Measurements from ENCODE around the gene NOA1.
A peak's percentile ranks its signal among the peaks of the same experiment; 100 is the strongest.

Gene NOA1

DNA sequence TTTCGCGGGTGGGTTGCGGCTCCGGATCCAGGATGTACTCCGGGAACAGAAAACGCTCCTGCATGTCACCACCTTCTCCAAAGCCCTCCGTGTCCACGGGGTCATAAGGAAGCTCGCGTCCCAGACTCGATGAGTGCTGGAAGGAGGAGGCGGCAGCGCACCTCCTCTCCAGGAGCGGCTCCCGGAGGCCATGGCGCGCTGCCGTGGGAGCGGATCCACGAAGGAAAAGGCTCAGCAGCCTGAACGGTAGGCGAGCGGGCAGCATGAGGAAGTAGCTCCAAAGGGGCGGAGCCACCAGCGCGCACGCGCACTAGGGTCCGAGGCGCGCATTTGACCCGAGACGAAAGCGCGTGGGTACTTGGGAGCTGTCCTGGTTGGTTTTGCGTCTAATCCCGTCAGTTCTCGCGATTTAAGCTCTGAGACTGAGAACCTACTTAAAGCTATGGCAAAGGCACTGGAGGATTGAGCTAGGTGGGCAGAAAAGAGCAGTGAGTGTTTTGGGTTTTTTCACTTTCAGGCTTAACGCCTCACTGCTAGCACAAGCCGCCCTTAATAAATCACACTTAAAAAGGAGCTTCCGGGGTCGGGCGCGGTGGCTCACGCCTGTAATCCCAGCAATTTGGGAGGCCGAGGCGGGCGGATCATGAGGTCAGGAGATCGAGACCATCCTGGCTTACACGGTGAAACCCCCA is at the start of gene NOA1:
Gene NOA1, minus strand, starts transcription at position 286 of the 692 bp plus-strand sequence. Its CDS starts 21 bp downstream, at position 265.
- DNase-seq: peak; percentile 98

DNA sequence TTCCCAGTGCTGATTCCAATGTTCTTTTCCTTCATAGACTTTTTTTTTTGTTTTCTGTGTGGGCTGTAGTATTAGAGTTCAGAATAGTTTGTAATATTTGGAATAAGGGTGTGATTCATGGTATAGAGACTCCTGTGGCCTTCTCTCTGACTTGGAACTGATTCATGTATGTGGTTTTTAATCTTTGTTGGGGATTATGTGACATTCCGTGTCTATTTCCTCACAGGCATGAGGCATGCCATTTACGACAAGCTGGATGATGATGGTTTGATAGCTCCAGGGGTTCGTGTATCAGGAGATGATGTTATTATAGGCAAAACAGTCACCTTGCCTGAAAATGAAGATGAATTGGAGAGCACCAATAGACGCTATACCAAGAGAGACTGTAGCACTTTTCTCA is 45.7 kb upstream of the NOA1 start:
- no peak for DNase-seq

DNA sequence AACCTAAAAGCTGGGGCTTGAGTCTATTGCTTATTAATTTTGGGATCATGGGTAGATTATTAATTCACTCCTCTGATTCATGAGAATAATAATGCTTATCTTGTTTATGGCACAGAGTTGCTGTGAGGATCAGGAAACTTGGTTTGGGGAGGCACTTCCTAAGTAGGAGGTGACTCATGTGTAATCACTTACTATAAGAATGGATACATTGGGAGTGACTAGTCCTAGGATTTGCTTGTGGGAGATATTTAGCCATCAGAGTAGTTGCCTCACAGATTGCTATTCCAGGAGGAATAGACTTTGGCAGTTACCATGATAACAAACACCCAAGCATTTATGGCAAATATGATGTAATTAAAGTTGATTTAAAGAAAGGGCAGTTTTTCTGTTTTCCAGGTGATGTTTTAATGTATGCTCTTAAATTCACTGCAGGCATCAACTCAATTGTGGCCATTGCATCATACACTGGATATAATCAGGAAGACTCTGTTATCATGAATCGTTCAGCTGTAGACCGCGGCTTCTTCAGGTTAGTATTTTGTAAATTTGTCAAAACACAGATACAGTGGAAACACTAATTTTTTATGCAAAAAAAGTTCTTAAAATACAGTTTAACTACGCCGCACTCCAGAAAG is 43.2 kb upstream of the NOA1 start:
- no peak for DNase-seq

DNA sequence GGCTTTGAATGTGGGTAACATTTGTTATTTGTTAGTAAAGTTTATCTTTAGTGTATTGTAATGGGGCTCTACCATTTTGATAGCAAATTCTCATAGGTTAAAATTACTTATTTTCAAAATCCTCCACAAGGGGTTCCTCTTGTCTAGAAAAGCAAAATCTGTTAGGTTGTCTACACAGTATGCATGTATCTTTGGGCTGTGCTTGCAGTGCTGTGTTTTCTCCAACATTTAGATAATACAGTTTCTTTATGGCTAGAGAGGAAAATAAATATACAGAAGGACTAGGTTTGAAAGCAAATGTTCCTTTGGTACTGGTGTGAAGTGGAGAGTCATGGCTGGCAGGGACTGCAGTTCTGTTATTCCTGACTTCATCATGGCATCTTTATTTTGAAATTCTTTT is 41.6 kb upstream of the NOA1 start:
- DNase-seq: no peak

DNA sequence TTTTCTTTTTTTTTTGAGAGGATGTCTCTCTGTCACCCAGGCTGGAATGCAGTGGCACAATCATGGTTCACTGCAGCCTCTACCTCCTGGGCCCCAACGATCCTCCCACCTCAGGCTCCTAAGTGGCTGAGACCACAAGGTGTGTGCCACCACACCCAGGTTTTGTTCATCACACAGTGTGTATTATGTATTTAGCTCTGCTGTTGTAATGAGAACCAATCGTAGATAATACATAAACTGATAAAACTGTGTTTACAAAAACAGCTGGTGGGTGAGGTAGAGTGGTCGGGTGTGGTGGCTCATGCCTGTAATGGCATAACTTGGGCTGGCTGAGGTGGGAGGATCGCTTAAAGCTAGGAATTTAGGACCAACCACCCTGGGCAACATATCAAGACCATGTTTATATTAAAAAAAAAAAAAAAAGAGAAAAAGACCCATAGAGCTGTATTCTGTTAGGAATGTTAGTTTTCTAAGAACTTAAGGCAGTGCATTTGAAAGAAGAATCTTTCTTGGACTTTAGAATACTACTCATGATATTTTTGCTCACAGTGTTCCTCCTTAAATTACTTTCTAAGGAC is 36.2 kb upstream of the NOA1 start:
- DNase-seq: no peak

DNA sequence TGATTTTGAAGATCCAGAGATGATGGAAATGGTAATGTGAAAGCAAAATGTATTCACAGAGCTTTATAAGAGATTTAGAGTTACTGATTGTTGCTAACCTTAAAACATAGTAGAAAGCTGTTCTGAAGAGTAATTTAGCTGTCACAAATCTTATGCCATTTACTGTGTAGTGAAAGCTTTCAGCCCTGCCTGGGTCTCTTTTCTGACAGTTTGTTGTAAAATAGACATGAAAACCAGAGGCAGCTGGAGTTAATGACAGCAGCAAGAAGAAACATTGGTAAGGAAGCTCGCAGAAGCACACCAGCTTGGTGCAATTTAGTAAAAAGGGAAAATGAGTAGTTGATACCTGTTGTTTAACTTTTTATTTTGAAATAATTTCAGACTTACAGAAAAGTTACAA is 22.3 kb upstream of the NOA1 start:
- DNase-seq: no peak

DNA sequence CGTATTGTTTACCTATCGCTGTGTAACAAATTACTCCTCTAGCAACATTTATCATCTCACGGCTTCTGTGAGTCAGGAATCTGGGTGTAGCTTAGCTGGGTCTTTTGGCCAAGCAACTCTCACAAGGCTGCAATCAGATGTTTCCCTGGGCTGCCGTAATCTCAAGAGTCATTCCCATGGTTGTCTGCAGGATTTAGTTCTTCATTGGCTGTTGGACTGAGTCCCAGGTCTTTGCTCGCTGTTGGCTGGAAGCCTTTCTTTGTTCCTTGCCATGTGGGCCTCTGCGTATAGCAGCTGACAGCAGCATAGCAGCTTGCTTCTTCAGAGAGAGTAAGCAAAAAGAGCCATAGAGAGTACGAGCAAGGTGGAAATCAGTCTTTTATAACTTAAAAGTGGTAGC is 18.1 kb upstream of the NOA1 start:
- no peak for DNase-seq

DNA sequence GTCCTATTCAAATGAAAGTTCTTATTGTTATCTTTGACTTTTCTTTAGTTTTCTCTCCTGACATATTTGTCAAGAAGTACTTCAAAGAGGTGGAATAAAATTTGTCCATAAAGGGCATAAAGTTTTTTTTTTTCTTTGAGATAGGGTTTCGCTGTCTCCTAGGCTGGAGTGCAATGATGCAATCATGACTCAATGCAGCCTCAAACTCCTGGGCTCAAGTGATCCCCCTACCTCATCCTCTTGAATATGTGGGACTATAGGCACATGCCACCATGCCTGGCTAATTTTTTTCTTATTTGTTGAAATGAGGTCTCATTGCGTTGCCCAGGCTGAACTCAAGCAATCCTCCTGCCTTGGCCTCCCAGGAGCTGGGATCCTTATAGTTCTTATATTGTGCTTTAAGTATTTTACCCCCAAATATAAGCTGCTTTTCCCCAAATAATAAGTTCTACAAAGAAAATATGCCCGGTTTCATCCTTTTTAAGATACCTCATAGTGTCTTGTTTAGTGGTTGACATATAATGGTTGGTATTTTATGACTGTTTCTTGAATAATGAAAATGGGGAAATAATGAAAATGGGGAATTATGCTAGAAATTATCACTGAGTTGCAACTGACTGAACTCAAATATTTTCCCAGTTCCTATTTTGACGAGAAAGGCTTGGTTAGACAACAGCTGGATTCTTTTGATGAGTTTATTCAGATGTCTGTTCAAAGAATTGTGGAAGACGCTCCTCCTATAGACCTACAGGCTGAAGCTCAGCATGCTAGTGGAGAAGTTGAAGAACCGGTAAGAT is 12.9 kb upstream of the NOA1 start:
- no peak for DNase-seq

DNA sequence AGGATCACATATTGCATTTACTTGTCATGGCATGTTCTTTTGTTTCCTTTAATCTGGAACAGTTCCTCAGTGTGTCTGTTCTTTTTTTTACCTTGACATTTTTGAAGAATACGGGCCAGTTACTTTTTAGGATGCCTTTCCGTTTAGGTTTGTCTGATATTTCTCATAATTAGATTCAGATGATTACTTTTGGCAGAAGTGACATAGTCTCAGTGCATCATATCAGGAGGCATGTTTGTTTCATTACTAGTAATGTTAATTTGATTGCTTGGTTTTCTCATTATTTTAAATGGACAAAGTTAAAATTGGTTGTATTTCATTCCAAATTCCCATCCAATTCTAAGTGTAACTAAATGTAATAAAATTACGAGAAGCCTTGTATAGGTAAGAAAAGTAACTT is 9.5 kb upstream of the NOA1 start:
- no peak for DNase-seq

DNA sequence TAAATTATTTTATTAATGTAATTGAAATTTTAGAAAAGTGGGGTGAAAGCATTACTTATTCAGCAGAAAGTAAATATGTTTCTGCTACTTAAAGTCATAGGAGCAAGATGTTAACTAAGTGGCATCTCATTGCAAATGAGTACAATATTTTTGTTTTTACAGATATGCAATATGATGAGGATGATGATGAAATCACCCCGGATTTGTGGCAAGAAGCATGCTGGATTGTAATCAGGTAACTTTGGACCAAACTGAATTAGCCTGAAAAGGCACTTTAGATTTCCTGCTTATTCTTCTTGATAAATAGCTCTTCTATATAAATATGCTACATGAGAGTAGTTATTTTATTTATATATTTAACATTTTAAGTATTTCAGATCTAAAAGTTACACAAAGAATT is 8.8 kb upstream of the NOA1 start:
- DNase-seq: no peak

DNA sequence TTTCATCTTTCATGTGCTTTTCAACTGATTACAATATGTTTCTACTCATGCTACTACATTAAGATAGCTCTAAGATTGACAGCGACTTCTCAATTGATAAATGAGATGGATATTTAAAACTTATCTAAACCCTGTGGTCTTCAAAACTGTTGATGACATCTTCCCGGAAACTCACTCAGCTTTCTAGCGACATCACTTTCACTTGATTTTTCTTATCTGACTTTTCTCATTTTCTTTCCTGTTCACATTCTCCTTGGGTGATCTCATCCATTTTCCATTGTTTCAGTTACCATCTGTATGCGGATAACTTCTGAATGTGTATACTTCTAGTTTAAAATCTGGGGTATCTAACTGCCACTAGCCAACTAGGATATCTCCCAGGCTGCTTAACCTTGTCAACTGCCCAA is 4.4 kb upstream of the NOA1 start:
- DNase-seq: no peak

DNA sequence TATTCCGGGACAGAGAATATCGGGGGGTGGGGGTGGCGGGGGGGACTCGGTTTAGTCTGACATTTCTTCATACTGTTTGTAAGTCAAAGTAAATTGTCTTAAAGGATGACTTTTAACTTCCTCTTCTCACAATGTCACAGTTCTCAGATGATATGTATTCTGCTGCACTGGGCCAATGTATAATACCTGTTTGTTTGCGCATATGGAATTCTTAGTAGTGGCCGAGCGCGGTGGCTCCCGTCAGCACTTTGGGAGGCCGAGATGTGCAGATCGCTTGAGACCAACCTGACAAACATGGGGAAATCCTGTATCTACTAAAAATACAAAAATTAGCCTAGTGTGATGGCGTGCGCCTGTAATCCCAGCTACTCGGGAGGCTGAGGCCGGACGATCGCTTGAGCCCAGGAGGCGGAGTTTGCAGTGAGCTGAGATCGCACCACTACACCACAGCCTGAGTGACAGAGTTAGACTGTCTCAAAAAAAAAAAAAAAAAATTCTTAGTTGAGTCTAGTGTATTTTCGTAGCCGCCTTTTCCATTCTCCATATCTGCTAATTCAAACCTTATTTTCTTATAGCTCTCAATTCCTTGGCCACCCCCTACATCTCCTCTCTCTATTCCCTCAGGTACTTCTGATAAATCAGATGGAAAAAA is 2.1 kb upstream of the NOA1 start:
- peak; percentile 34 for DNase-seq

DNA sequence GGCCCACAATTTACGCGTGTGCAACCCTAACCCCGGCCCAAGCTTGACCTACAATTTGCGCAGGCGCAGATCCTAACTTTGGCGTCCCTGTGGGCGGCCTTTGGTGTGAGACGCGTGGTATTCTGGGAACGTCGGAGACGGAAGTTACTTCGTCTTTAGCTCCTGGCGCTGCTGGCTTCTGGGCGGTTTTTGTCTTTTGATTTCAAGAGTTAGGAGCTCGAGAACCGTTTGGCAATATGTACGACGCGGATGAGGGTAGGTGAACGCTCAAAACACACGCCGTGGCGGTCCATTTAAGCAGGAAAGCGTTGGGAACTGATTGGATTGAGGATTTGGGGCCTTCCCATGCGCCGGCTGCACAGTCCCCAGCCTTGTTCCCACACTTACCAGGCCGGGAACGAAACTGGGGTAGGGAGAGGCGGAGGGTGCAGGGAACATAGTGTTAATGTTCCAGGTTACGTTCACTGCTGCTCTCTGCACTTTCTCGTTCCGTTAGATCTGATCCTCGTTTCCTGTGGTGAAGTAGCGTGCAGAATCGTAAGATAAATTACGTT is 1.4 kb upstream of the NOA1 start, which contains the start of gene POLR2B:
Gene POLR2B, plus strand, starts transcription at position 147 of the 554 bp plus-strand sequence. Its CDS starts 90 bp downstream, at position 237.
- DNase-seq: peak; percentile 81

DNA sequence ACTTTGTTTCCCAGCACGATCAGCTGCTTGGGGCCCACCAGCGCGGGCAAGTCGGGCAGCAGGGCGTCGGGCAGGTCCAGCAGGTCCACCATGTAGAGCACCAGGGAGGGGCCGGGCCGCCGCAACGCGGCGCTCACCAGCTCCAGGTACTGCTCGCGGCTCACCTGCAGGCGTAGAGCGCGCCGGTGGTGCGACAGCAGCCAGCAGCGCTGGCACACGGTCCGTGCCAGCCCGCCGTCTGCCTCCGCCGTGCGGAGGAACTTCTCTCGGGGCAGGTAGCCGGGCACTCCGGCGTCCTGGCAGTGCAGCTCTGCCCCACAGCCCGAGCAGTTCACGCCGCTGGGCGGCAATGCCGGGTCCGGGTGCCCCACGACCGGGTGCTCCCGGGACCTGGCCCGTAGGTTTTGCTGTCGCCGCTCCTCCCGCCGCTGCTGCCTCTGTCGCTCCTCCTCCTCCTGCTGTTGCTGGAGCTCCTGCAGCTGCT is 527 bp downstream of the NOA1 start:
- DNase-seq: peak; percentile 31

DNA sequence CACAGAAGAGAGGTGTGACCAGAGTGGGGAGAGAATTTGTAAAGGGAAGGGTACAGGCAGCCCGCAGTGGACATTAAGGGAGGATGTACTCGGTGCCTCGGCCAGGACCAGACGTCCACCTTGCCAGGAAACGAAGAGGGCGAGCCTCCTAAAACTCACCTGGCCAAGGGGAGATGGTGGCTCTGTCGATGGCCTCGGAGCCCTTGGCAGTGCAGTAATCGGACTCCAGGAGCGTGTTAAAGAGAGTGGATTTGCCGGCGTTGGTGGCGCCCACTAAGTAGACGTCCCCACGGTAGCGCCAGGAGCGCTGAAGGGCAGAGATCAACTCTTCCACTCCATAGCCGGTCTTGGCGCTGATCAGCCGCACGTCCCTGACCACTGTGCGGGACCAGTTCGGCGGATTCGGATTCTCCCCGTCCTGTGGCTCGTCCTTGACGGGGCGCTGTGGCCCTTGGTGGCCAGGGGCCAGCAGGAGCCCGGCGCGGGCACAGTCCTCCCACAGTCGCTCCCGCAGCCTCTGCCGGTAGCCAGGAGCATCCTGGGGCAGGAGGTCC is 1.0 kb downstream of the NOA1 start:
- no peak for DNase-seq

DNA sequence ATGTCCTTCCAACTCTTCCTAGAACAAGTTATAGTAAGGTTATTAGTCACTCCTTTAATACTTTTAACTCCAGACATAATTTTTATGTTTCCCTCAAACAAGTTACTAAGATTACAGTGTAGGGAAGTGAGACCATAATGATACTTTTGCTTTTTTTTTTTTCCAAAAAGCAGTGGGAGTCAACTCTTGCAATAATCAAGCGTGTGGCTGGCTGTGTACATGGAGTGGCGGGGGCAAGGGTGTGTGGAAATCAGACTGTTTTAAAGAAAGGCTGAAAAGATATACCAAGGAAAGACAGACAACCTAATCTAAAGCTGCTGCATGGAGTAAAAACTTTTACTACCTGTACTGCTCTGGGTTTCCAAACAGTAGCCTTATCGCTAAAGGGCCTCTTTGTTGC is 4.1 kb downstream of the NOA1 start:
- no peak for DNase-seq

DNA sequence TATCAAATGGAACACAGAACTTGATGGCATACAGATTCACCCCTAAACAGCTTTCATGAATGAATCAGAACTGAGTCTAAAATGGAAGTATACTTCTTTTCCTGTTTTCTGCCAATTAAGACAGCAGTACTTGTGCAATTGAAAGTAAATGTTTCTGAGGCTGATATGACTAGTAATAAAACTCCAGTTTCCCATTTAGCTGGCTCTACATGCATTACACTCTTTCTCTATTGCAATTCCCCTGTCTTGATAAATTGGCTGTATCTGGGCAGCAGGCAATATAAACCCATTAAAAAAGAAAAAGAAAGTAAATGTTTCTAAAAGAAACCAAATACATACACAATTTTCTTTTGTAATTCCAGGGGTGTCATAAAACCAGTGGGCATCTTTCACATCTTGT is 4.6 kb downstream of the NOA1 start:
- DNase-seq: no peak

DNA sequence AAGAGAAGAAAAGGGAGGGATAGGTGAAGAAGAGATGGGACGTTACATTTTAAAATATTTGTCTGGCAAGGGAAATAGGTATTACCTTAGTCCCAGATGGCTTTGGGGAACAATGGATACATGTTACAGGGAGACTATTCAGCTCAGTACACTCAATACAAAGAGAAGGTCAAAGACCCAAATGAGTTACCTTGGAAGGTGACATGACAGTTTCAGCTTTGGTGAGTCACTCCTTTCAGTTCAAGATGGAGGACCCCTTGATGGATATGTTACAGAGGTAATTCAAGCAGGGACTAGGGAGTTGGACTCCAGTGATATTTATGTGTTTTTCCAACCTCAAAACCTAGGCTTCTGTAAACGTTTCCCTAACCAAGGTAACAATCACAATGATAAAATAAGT is 5.0 kb downstream of the NOA1 start:
- DNase-seq: no peak

DNA sequence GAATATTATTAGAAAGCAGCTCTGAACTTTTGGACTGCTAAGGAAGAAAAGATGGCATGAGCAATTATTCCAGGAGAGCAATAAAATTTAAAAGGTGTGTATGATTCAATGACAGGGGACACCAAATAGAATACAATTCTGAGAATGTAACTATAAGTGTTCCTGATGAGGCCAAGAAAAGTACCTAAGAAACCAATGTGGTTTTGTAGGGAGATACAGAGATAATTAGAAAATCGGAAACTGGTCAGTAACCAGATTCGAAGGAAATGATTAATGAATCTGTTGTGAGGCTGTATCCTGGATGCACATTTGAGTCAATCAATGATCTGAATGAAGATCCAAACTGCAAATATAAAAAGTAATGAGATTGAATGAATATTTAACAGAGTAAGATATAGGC is 6.0 kb downstream of the NOA1 start:
- no peak for DNase-seq

DNA sequence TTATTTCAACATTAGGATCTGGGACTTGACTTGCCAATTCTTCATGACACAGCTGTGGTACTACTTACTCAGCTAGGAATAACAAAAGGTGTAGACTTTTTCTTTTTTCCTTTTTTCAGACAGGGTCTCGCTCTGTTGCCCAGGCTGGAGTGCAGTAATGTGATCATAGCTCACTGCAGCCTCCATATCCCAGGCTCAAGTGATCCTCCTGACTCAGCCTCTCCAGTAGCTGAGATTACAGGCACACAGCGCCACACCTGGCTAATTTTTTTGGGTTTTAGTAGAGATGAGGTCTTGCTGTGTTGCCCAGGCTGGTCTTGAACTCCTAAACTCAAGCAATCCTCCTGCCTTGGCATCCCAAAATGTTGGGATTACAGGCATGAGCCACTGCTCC is 16.3 kb downstream of the NOA1 start:
- DNase-seq: no peak

DNA sequence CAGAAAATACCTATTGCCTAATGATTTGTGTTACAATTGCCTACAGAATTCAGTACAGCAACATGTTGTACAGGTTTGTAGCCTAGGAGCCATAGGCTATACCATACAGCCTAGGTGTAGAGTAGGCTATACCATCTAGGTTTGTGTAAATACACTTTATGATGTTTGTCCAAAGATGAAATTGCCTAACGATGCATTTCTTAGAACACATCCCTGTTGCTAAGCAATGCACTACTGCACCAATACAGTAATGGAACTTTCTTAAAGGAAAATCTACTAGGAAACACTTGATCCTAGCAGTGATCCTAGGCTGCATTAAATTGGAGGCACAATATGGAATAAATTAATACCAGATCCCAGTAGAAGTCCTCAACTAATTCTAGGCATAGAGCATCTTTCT is 18.3 kb downstream of the NOA1 start:
- DNase-seq: no peak

DNA sequence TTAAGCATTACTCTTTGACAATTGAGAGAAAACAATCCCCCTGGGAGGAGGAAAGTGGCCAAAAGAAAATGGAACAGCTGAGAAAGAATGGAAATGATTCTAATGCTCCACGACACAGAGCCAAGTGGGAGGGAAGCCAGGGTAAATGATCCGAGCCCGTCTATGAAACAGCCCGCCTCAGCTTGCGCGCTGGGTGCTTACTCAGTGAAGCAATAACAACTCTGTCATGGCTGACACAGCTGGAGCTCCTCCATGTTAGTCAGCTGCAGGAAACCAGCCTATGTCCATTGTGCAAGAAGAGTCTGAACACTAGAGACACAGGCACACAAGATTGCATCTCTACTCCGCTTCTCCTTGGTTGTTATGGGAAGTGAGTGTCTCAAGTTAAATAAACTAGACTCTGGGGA is 19.3 kb downstream of the NOA1 start:
- no peak for DNase-seq
